HG03457 (cell line): ENCODE results near the gene TWIST2.

ENCODE experiments used
- ATAC-seq: cut with Tn5 transposase; IDR thresholded peaks from one replicate; pipeline ENCODE4 v1.9.1; 2021; ENCODE audit warnings: moderate number of reproducible peaks; ENCODE audit not compliant: unreplicated experiment

TWIST2 gene

GRCh38 chr2:238915596-238915995 lies 67.7 kb downstream of the TWIST2 start:
- no peak for ATAC-seq

- ATAC-seq, result no peak
Observed at GRCh38 chr2:238916176-238916874, 68.4 kb downstream of the TWIST2 start.

- ATAC-seq, result no peak
Observed at GRCh38 chr2:238916875-238917590, 69.1 kb downstream of the TWIST2 start.

- no peak for ATAC-seq
Observed at GRCh38 chr2:238919307-238919706, 71.4 kb downstream of the TWIST2 start.

- no peak for ATAC-seq
Observed at GRCh38 chr2:238920053-238920452, 72.2 kb downstream of the TWIST2 start.

- ATAC-seq, result no peak
Observed at GRCh38 chr2:238920601-238921001, 72.7 kb downstream of the TWIST2 start.

- no peak for ATAC-seq
Observed at GRCh38 chr2:238921259-238921658, 73.4 kb downstream of the TWIST2 start.

GRCh38 chr2:238921681-238922319 lies 73.9 kb downstream of the TWIST2 start:
- no peak for ATAC-seq

- ATAC-seq, result no peak
Observed at GRCh38 chr2:238922435-238922834, 74.5 kb downstream of the TWIST2 start.

GRCh38 chr2:238924032-238924431 lies 76.1 kb downstream of the TWIST2 start:
- ATAC-seq, result no peak

GRCh38 chr2:238924796-238925195 lies 76.9 kb downstream of the TWIST2 start:
- ATAC-seq, result no peak

- no peak for ATAC-seq
Observed at GRCh38 chr2:238925281-238925680, 77.4 kb downstream of the TWIST2 start.

GRCh38 chr2:238925816-238926521 lies 78.1 kb downstream of the TWIST2 start:
- ATAC-seq, result no peak

- ATAC-seq, result no peak
Observed at GRCh38 chr2:238926761-238927611, 79.1 kb downstream of the TWIST2 start.

GRCh38 chr2:238927746-238928519 lies 80.0 kb downstream of the TWIST2 start:
- no peak for ATAC-seq

GRCh38 chr2:238928520-238929241 lies 80.8 kb downstream of the TWIST2 start:
- ATAC-seq, result no peak

GRCh38 chr2:238929242-238930081 lies 81.6 kb downstream of the TWIST2 start:
- no peak for ATAC-seq

- no peak for ATAC-seq
Observed at GRCh38 chr2:238930216-238930615, 82.3 kb downstream of the TWIST2 start.
